GM21447 (cell line): Measurements from ENCODE around the gene GPLD1.

Experiments used
- ATAC-seq: cut with Tn5 transposase; IDR thresholded peaks from one replicate; pipeline ENCODE4 v1.9.1; 2021; ENCODE audit not compliant: unreplicated experiment

The GPLD1 gene

DNA sequence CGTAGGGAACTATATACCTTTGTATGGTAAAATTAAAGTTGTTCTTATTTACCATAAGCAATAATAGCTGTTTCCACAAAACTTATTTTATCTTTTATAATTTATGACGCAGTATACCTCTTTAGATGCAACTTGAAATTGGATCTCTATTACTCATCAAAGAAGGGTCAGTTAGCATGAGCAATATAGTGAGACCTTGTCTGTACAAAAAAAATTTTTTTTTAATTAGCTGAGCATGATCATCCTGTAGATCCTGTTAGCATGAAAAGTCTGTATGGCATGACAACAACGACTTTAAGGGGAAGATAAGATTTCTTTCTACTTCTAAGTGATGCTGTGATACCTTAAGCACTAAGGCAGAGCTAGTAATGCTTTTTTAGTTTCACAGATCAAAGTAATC is 11.3 kb upstream of the GPLD1 start:
- no peak for ATAC-seq

DNA sequence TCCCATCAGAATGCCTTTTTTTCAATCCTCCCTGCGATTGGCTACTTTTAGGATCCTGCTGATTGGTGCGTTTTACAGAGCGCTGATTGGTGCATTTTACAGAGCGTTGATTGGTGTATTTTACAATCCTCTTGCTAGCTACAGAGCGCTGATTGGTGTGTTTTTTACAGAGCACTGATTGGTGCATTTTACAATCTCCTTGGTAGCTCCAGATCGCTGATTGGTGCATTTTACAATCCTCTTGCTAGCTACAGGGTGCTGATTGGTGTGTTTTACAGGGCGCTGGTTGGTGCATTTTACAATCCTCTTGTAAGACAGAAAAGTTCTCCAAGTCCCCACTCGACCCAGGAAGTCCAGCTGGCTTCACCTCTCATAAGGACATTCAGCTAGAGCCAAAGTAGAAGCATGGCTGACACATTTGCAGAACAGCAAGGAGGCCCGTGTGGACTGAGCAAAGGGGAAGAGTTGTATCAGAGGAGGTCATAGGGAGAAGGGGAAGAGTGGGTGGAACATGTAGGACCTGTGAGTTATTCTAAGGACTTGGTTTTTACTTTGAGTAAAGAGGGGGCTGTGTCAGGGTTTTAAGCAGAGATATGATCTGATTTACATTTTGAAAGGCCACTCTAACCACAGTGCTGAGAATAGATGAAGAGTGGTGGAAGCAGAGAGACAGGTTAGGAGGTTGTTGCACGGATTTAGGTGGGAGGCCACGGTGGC is 8.0 kb upstream of the GPLD1 start:
- ATAC-seq: no peak

DNA sequence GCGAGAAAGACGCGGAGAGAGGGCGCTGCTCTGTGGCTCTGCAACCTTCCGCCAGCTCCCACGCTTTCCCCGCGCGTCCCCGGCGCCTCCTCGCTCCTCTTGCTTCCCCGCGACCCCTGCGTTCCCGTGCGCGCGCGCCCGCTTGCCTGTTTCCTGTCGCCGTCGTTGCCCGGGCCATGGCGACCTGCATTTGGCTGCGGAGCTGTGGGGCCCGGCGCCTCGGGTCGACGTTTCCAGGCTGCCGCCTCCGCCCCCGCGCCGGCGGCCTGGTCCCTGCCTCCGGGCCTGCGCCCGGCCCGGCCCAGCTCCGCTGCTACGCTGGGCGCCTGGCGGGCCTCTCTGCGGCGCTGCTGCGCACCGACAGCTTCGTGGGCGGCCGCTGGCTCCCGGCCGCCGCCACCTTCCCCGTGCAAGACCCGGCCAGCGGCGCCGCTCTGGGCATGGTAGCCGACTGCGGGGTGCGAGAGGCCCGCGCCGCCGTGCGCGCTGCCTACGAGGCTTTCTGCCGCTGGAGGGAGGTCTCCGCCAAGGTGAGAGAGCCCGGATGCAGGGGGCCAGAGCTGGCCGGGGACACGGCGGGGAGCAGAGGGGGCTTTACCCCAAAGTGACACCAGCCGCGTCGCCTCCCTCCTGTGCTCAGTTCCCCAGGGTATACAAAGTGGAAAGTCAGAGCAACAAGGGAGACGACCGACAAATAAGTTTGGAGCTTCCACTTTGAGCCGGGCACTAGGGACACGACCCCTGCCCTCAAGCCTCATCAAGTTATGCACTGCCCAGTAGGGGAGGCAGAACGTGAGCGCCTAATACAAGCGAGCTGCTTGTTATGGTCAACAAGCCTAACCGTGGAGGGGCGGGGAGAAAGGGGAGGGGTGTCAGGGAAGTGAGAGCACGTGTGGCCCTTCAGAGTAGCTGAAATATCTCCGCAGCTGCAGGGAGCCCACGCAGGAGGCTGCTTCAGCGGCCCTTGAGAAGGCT is 5.7 kb upstream of the GPLD1 start, which contains the start of gene ALDH5A1:
Gene ALDH5A1 (plus strand): TSS at position 149 of the 975 bp plus-strand sequence. CDS start 28 bp downstream, at position 177.
- peak; percentile 62 for ATAC-seq

DNA sequence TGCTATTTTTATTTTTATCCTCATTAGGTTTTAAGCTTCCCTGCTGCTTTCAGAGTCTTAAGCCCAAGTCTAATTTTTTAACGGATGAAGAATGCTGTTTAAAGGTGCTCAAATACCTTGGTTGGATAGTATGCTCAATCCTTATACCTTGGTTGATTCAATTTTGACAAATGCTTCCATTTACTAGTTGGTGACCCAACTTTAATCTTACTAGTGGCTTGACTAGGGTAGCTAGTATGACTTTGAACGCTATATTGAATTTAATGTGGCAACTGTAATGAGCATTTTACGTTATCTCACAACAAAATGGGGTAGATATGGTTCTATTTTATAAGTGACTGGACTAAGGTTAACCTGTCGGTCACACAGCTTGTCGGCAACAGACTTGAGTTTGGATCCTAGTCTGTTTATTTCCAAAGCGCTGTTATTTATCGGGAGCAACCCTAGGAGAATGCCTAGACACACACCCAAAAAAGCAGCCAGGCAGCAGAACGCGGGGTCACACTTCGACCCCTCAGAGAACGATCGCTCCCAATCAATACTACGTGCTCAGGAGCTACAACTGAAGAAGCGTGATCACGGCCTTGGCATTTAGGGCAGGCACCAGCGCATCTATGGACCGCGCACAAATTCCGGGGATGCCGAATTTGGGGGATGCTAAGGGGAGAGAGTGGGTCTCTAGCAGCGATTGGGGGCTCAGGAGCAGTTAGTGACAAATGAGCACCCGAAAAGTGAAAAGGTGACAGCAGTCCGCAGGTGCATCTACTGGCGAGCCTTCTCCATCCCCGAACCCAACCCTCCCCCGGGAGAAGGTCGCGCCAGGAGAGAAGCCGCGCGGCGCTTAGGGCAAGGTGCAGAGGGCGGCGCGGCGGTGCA is 4.8 kb upstream of the GPLD1 start:
- ATAC-seq: peak; percentile 3

DNA sequence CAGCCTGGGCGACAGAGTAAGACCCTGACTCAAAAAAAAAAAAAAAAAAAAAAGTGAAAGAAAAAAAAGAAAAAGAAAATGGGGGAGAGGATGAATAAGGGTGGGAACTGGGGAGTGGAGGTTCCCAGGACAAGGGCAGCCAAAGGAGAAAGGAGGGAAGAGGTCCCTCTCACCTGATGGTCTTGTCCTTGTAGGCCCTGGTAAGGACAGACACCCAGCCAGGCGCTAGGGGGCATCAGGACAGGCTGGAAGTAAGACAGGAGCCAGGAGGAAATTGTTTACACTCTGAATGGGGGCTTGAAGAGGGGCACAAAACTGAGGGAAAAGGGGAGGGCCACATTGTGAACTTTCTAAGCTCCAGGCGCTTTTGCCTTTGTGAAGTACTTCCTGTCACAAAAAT is 3.1 kb upstream of the GPLD1 start:
- no peak for ATAC-seq

DNA sequence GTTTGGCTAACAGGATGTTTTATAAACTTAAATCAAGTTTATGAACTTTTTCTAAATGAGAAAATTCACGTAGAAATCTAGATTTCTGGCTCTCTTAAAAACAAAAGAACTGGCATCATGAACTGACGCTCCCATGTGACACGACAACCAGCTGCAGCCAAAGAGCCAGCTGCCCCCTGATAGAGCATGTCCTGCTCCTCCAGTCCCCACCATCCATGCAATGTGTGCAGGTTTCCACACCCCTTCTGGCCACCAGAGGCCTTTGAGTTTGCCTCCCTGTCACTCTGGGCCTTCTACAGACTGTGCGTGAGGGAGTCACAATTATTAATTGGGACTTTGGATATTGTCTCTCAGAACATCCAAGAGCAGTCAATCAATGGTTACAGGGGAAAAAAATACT is 1.6 kb upstream of the GPLD1 start:
- ATAC-seq: no peak

DNA sequence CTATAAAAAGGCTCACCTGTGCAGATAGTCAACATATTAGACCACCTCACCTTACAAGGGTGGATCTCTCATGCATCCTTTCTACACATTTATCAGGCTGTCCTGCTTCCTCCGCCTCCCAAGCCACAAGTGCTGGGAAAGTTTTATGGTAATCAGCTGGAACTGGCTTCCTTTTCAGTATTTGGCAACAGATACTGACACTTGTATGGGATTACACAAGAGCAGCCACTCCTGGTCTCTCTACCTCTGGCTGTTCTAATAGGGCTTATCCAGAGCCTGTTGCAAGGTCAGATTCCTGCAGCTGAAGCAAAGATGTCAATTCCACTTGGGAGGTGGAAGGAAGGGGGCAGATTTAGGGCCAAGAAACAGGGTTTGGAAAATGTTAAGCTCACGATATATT is 503 bp upstream of the GPLD1 start:
- ATAC-seq: no peak

DNA sequence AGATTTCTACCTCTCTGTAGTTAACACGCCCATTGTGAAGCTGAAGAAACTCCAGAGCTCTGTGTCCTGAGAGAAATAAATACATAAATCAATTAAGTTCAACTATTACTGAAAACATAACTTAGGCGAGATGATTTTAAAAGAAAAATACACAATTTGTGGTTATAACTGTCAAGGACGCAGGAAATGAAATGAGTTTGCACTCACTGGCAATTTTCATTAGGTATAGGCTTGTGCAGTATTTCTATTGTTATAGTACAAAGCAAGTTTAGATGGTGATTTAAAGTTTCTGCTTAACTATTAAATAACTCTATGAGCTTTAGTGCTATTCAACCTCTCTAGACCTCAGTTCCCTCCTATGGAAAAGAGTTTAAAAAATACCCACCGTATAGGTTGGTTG is 3.3 kb downstream of the GPLD1 start:
- ATAC-seq: no peak

DNA sequence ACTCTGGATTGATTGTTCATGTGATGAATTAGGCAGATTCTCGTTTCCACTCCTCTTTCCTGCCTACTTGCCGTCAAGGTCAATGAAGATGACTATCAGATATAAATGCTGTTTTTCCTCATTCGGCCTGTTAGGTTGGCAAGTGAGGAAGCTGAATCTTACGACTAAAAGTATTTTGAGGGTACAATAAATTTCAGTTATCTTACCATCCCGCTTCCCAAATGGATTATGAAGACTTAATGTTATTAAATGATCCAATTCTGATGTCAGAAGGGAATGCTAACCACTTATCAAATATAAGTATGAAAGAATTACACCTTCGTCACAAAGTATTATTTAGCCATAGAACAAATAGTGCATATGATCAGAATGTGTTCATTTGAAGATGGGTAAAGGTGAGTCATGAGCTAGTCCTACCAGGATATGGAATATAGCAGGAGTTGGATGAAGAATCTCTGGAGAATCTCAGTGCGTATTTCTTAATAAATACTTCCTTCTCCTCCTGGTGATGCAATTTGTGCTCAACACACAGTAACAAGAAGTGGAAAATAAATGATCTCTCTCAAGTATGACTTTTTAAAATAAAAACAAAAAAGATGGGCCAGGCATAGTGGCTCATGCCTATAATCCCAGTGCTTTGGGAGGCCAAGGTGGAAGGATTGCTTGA is 4.6 kb downstream of the GPLD1 start:
- ATAC-seq: no peak

DNA sequence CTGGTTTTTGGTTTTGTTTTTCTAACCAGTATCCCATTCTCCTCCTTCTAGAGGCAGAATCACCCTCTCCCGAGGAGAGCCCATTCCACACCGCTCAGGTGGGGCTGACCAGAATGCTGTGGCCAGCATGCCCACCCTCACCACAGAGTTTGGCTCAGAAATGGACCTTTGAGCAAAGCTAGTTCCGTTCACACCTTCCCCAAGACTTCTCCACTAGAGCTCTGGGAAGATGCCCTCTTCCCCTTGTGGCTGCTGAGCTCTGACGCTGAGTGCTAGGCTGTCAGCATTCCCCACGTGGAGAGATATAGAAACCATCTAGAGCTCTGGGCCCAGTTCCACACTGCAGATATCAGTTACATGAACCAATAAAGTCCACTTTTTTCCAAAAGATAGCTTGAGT is 7.9 kb downstream of the GPLD1 start:
- no peak for ATAC-seq

DNA sequence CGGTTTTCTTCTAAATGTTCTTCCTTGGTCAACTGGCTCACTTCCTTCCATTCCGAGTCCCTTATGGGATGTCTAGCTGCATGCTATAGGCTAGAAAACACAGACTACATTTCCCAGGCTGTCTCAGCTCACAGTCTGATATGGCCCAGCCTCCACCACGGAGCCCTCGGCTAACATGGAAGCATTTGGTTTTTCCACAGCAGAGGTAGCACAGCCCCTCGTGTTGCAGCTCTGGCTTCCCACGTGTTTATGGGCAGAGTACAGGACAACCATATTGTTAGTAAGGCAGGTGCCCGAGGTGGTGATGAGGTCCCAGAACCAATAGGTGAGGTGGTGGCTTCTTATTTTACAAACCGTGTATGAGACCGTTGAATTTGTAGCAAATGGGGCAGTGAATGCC is 8.7 kb downstream of the GPLD1 start:
- ATAC-seq: no peak

DNA sequence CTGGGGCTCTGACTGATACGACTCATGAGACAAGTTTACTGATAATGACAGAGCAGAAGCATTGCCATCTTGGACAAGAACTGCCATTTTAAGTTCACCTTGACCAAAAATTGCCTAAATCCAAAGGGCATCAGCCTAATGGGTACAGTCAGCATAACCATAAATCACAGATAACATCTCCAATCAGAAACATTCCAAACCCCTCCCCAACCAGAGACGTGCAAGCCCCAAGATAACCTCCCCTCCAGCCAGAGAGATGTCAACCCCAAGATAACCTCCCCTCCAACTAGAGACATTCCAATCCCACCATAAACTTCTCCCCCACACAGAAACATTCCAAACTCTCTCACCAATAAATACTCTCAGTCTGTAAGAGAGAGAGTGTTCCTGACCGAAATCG is 10.5 kb downstream of the GPLD1 start:
- no peak for ATAC-seq

DNA sequence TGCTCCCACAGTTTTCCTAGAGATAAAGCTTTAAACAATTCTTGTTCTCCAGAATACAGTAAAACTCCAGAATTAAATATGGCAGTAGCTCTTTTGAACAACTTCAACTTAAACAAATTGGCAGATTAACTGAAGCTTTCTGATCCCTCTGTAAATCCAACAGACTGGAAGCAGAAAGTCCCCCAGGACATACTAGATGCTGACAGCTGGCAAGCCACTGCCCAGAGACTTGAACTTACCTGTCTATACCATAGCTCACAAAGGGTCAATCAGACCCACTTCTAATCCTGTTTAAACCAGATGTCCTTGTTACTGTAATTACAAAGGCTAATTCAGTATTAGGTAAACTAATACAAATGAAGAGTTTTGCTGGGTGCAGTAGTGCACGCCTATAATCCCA is 12.3 kb downstream of the GPLD1 start:
- ATAC-seq: no peak

DNA sequence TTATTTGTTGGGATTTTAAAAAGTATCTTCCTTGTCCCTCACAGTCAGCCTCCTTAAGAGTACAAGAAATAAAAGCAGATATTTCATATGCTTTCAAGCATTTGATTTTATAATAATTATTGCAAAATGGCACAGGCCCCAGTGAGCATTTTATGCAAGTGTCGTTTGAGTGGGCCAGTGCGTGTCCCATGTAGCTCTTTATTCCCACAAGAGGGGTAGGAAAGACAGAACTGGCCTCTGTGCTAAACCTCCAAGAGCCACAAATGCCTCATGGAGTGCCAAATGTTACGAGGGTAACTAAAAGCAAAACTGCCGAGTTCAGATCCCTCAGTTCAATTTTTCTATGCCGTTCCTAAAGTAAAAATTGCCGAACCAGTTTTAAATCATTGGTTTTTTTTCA is 12.7 kb downstream of the GPLD1 start:
- no peak for ATAC-seq

DNA sequence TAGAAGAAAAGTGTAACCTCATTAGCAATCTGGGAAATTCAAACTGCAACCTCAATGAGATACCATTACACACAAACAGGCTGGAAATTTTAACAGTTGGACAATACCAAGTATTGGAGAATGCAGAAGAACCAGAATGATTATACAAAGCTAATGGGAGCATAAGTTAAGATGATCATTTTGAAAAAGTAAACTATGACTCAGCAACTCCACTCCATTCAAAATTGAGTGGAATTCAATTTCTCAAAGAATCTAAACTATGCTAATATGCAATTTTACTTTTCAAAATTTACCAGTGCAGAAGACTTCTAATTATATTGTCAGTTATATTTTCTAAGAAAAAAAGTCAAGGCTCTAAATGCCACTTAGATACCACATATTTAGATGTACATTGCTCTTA is 17.2 kb downstream of the GPLD1 start:
- ATAC-seq: no peak

DNA sequence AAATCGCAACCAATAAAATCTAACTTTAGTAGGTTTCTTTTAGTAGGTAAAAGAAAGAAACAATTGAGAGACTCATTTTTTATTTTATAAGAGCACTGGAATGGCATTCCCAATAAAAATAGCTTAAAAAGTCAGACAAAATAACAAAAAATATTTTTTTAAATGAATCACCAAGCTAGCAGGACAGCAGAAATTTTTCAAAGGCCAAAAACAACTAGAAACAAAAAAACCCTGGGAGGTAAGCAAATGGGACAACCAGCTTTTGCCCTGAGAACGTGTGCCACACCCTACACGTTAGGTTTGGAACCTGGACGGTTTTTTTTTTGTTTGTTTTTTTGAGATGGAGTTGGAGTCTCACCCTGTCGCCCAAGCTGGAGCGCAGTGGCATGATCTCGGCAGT is 19.6 kb downstream of the GPLD1 start:
- no peak for ATAC-seq

DNA sequence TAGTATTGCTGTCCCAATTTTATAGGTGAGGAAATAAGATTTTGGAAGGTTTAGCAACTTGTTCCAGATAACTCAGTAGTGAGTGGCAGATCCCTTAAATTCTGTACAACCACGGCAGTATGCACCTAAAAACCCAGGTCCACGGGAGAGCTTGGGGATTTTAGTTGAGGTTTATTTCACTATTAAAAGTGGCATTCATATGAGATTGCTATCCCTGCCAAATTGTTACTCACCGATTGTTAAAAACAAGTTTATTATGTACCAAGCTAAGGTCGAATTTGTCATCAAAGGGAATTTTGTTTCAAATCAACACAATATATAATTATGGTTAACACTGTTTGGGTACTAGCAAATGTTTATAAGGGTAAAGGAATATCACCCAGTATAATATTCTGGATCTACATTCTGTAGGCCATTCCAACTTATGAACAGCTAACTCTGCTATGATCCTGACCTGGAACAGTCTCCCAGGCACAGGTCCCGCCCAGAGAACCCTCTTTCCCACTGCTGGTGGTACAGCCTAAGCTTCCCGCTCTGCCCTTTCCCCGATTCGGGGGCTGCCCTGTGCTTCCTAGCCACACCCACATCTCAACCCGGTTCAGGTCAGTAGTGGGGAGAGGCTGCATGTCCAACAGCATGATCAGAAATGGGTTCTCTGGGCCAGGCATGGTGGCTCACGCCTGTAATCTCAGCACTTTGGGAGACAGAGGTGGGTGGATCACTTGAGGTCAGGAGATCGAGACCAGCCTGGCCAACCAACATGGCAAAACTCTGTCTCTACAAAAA is 24.9 kb downstream of the GPLD1 start:
- no peak for ATAC-seq

DNA sequence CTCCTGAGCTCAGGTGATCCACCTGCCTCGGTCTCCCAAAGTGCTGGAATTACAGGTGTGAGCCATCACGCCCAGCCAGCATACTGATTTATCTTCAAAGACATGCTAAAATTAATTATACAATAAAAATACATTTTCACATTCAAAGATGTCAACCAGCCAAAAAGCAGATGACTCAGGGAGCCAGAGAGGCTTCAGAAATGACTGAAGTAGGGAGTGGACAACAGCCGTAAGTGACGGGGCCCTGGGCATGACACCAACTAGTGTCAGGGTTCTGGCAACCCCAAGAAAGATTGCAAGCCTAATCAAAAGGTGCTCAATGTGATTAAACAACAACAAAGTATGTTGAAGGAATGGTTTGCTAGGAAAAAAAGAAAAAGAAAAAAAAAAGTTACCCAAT is 28.4 kb downstream of the GPLD1 start:
- no peak for ATAC-seq

DNA sequence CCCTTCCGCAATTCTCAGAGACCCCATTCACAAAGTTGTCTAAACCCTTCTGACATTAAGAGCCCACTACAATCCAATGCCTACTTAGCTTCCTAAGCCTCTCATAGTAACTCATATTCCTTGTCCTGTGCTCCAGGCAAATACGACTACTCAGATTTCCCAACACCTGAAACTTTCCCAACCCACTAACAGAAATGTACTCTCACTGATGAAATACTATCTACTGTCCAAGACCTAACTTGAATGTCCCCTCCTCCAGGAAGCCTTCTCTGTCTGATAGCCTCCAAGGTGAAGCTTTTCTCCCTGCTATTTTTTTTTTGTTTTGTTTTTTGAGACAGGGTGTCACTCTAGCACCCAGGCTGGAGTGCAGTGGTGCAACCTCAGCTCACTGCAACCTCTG is 30.4 kb downstream of the GPLD1 start:
- no peak for ATAC-seq

DNA sequence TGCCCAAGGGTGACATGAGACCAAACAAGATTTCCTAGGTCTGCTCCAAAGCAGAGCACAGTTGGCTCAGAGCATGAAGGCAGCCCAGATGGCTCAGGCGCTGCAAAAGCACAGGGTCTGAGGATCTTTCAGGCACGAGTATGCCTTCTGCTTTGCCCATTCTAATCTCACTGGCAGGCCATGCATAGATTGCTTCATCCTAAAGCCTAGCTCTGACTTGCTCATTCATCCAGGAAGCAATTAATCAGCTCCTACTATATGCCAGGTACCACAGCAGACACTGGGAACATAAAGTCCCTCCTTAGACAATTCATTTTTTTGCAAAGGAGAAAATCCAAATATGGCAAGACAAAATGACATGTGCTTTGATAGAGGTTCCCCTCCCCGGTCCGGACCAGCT is 31.2 kb downstream of the GPLD1 start:
- ATAC-seq: no peak
